Measurements from ENCODE around the gene DIPK1B.

Gene DIPK1B

GRCh38 chr9:136688274-136689107 lies 23.9 kb upstream of the DIPK1B start:
- Histone ChIP-seq H2AK5ac (ENCODE audit: low read length) (no peak overlapping the region), H3K9ac (ENCODE audit: low read length) (no peak overlapping the region), H2BK12ac (ENCODE audit: low read length) (no peak overlapping the region), H3K79me1 (ENCODE audit: low read length) (peaks cover 8% of the 10 kb centered on the region), H3K4ac (ENCODE audit: low read depth, low read length) (no peak overlapping the region), H2AFZ (ENCODE audit: insufficient read depth, low read length, poor library complexity) (no peak overlapping the region), H4K12ac (ENCODE audit: low read depth, low read length) (no peak overlapping the region), H3K79me2 (ENCODE audit: control insufficient read depth, insufficient read depth, low read length, poor library complexity) (peaks cover 3% of the 10 kb centered on the region), H3K9me3 (ENCODE audit: insufficient read depth, low read depth, low read length) (peaks cover 2% of the 10 kb centered on the region), H4K8ac (ENCODE audit: low read depth, low read length) (no peak overlapping the region), H3K4me1 (ENCODE audit: control insufficient read depth in 1 of 2, insufficient read depth in 2 of 2, low read length in 2 of 2) (peaks cover under 1 to 9% of the 10 kb centered on the region in 2 experiments), H4K91ac (ENCODE audit: low read depth, low read length) (no peak overlapping the region), H3K23ac (ENCODE audit: low read length) (no peak overlapping the region), H3K27me3 (ENCODE audit: insufficient read depth, low read length) (peaks cover 5% of the 10 kb centered on the region), H3K27ac (ENCODE audit: low read depth, low read length) (no peak overlapping the region), H3K36me3 (ENCODE audit: control insufficient read depth in 1 of 2, insufficient read depth in 2 of 2, low read length in 2 of 2) (no peaks in the 10 kb centered on the region), H2BK120ac (ENCODE audit: insufficient read depth, low read length, poor library complexity) (no peak overlapping the region), H3K18ac (ENCODE audit: low read length) (no peak overlapping the region), H3K14ac (ENCODE audit: low read length) (no peak overlapping the region), H2BK5ac (ENCODE audit: low read depth, low read length, poor library complexity) (no peak overlapping the region), H3K4me2 (ENCODE audit: low read length) (no peak overlapping the region), H3K4me3 (ENCODE audit: low read depth, low read length) (no peak overlapping the region)
- no peak for DNase-seq
- no CpG with 5 or more reads among the region's 21 CpGs for WGBS (ENCODE audit: extremely low coverage, insufficient coverage, insufficient read length)

GRCh38 chr9:136689108-136689460 lies 23.3 kb upstream of the DIPK1B start:
- Histone ChIP-seq H3K9ac (ENCODE audit: low read length) (no peak overlapping the region), H3K79me1 (ENCODE audit: low read length) (peaks cover 8% of the 10 kb centered on the region), H3K9me3 (ENCODE audit: insufficient read depth, low read depth, low read length) (peaks cover 2% of the 10 kb centered on the region), H2AK5ac (ENCODE audit: low read length) (no peak overlapping the region), H3K79me2 (ENCODE audit: control insufficient read depth, insufficient read depth, low read length, poor library complexity) (peaks cover 3% of the 10 kb centered on the region), H3K18ac (ENCODE audit: low read length) (no peak overlapping the region), H3K27me3 (ENCODE audit: insufficient read depth, low read length) (peaks cover 5% of the 10 kb centered on the region), H2BK5ac (ENCODE audit: low read depth, low read length, poor library complexity) (no peak overlapping the region), H3K36me3 (ENCODE audit: control insufficient read depth in 1 of 2, insufficient read depth in 2 of 2, low read length in 2 of 2) (no peaks in the 10 kb centered on the region), H3K14ac (ENCODE audit: low read length) (no peak overlapping the region), H3K4ac (ENCODE audit: low read depth, low read length) (no peak overlapping the region), H4K91ac (ENCODE audit: low read depth, low read length) (no peak overlapping the region), H3K4me3 (ENCODE audit: low read depth, low read length) (no peak overlapping the region), H3K4me1 (ENCODE audit: control insufficient read depth in 1 of 2, insufficient read depth in 2 of 2, low read length in 2 of 2) (peaks cover 3 to 11% of the 10 kb centered on the region in 2 experiments), H3K27ac (ENCODE audit: low read depth, low read length) (no peak overlapping the region), H2BK120ac (ENCODE audit: insufficient read depth, low read length, poor library complexity) (no peak overlapping the region), H3K23ac (ENCODE audit: low read length) (no peak overlapping the region), H4K8ac (ENCODE audit: low read depth, low read length) (no peak overlapping the region), H2BK12ac (ENCODE audit: low read length) (no peak overlapping the region), H2AFZ (ENCODE audit: insufficient read depth, low read length, poor library complexity) (no peak overlapping the region), H4K12ac (ENCODE audit: low read depth, low read length) (no peak overlapping the region), H3K4me2 (ENCODE audit: low read length) (no peak overlapping the region)
- WGBS (ENCODE audit: extremely low coverage, insufficient coverage, insufficient read length) = no CpG with 5 or more reads among the region's 7 CpGs
- DNase-seq = no peak

- Histone ChIP-seq H3K14ac (ENCODE audit: low read length) (no peak overlapping the region), H2BK12ac (ENCODE audit: low read length) (no peak overlapping the region), H2AK5ac (ENCODE audit: low read length) (no peak overlapping the region), H2BK120ac (ENCODE audit: insufficient read depth, low read length, poor library complexity) (no peak overlapping the region), H3K4me1 (ENCODE audit: control insufficient read depth in 1 of 2, insufficient read depth in 2 of 2, low read length in 2 of 2) (peaks cover 3 to 11% of the 10 kb centered on the region in 2 experiments), H3K27ac (ENCODE audit: low read depth, low read length) (no peak overlapping the region), H3K79me2 (ENCODE audit: control insufficient read depth, insufficient read depth, low read length, poor library complexity) (peaks cover 3% of the 10 kb centered on the region), H4K12ac (ENCODE audit: low read depth, low read length) (no peak overlapping the region), H3K79me1 (ENCODE audit: low read length) (peaks cover 8% of the 10 kb centered on the region), H3K4ac (ENCODE audit: low read depth, low read length) (no peak overlapping the region), H3K27me3 (ENCODE audit: insufficient read depth, low read length) (peaks cover 5% of the 10 kb centered on the region), H3K4me2 (ENCODE audit: low read length) (no peak overlapping the region), H3K18ac (ENCODE audit: low read length) (no peak overlapping the region), H3K9me3 (ENCODE audit: insufficient read depth, low read depth, low read length) (peaks cover 2% of the 10 kb centered on the region), H3K9ac (ENCODE audit: low read length) (no peak overlapping the region), H2BK5ac (ENCODE audit: low read depth, low read length, poor library complexity) (no peak overlapping the region), H3K23ac (ENCODE audit: low read length) (no peak overlapping the region), H4K91ac (ENCODE audit: low read depth, low read length) (no peak overlapping the region), H3K4me3 (ENCODE audit: low read depth, low read length) (no peak overlapping the region), H2AFZ (ENCODE audit: insufficient read depth, low read length, poor library complexity) (no peak overlapping the region), H4K8ac (ENCODE audit: low read depth, low read length) (no peak overlapping the region), H3K36me3 (ENCODE audit: control insufficient read depth in 1 of 2, insufficient read depth in 2 of 2, low read length in 2 of 2) (no peaks in the 10 kb centered on the region)
- WGBS (ENCODE audit: extremely low coverage, insufficient coverage, insufficient read length) = no CpG with 5 or more reads among the region's 25 CpGs
- DNase-seq = no peak
Observed at GRCh38 chr9:136690104-136690805, 22.1 kb upstream of the DIPK1B start.

- WGBS (ENCODE audit: extremely low coverage, insufficient coverage, insufficient read length) = no CpG with 5 or more reads among the region's 15 CpGs
Observed at GRCh38 chr9:136690806-136691261, 21.5 kb upstream of the DIPK1B start.

More at GRCh38 chr9:136690806-136691261, 21.5 kb upstream of the DIPK1B start:
- H3K27me3 ChIP-seq (ENCODE audit: insufficient read depth, low read length) = peaks cover 5% of the 10 kb centered on the region
- H3K4ac ChIP-seq (ENCODE audit: low read depth, low read length) = no peak overlapping the region
- peaks cover 3 to 11% of the 10 kb centered on the region in 2 experiments for H3K4me1 ChIP-seq (ENCODE audit: control insufficient read depth in 1 of 2, insufficient read depth in 2 of 2, low read length in 2 of 2)
- no peak overlapping the region for H3K18ac ChIP-seq (ENCODE audit: low read length)
- no peak overlapping the region for H4K91ac ChIP-seq (ENCODE audit: low read depth, low read length)
- DNase-seq = no peak
- no peak overlapping the region for H2BK5ac ChIP-seq (ENCODE audit: low read depth, low read length, poor library complexity)
- peaks cover 2% of the 10 kb centered on the region for H3K9me3 ChIP-seq (ENCODE audit: insufficient read depth, low read depth, low read length)
- no peaks in the 10 kb centered on the region for H3K36me3 ChIP-seq (ENCODE audit: control insufficient read depth in 1 of 2, insufficient read depth in 2 of 2, low read length in 2 of 2)
- no peak overlapping the region for H4K12ac ChIP-seq (ENCODE audit: low read depth, low read length)
- no peak overlapping the region for H4K8ac ChIP-seq (ENCODE audit: low read depth, low read length)
- no peak overlapping the region for H3K9ac ChIP-seq (ENCODE audit: low read length)
- H2AK5ac ChIP-seq (ENCODE audit: low read length) = no peak overlapping the region
- no peak overlapping the region for H2BK120ac ChIP-seq (ENCODE audit: insufficient read depth, low read length, poor library complexity)
- no peak overlapping the region for H3K27ac ChIP-seq (ENCODE audit: low read depth, low read length)
- no peak overlapping the region for H3K4me2 ChIP-seq (ENCODE audit: low read length)
- peaks cover 3% of the 10 kb centered on the region for H3K79me2 ChIP-seq (ENCODE audit: control insufficient read depth, insufficient read depth, low read length, poor library complexity)
- H2BK12ac ChIP-seq (ENCODE audit: low read length) = no peak overlapping the region
- H3K14ac ChIP-seq (ENCODE audit: low read length) = no peak overlapping the region
- H3K23ac ChIP-seq (ENCODE audit: low read length) = no peak overlapping the region
- H2AFZ ChIP-seq (ENCODE audit: insufficient read depth, low read length, poor library complexity) = no peak overlapping the region
- no peak overlapping the region for H3K4me3 ChIP-seq (ENCODE audit: low read depth, low read length)
- H3K79me1 ChIP-seq (ENCODE audit: low read length) = peaks cover 8% of the 10 kb centered on the region

Measured in trophoblast cell (in vitro differentiated cells and primary cell).